Stomach (tissue), 4 donors: ENCODE data around the gene CFAP97D1.

Source experiments
- EP300 ChIP-seq: sonication (generic); formaldehyde crosslinking; IDR thresholded peaks from one replicate; pipeline ENCODE4 v1.6.1; 2017; ENCODE audit warnings: antibody characterized with exemption
- POLR2A ChIP-seq, 4 donors: fragments of 450-650 bp; IDR thresholded peaks; one replicate each; pipeline ENCODE4 v1.6.1; 2016; ENCODE audit warnings: antibody characterized with exemption in 4 of 4, control low read depth in 2 of 4, mild to moderate bottlenecking in 1 of 4, moderate library complexity in 1 of 4
- TF ChIP-seq, protein P1 (sequence below), 7 experiments: fragments of 450-650 bp in 4 of 7; fragments of 200-600 bp in 3 of 7; sonication (generic) in 3 of 7; IDR thresholded peaks; one replicate each; pipeline ENCODE4 v1.5.1; 2016 to 2019; ENCODE audit warnings: antibody characterized with exemption in 7 of 7, control low read depth in 2 of 7, mild to moderate bottlenecking in 1 of 7

DNA sequence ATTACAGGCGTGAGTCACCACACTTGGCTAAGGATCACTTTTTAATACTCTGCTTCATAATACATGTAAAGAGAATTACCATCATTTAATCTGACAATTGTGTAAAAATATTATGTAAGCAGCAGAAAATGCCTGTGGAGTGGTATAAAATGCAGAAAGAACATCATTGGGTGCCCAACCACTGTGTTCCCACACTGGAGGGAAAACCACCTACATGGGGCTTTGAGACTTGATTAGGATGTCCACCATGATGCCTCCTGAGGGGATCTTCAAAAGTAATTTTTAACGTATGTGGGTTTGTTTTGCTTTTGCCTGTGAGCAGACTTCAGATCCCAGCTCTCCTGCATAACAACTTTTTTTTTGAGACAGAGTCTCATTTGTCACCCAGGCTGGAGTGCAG lies 18.8 kb downstream of the CFAP97D1 start:
- TF ChIP-seq, protein P1, sequence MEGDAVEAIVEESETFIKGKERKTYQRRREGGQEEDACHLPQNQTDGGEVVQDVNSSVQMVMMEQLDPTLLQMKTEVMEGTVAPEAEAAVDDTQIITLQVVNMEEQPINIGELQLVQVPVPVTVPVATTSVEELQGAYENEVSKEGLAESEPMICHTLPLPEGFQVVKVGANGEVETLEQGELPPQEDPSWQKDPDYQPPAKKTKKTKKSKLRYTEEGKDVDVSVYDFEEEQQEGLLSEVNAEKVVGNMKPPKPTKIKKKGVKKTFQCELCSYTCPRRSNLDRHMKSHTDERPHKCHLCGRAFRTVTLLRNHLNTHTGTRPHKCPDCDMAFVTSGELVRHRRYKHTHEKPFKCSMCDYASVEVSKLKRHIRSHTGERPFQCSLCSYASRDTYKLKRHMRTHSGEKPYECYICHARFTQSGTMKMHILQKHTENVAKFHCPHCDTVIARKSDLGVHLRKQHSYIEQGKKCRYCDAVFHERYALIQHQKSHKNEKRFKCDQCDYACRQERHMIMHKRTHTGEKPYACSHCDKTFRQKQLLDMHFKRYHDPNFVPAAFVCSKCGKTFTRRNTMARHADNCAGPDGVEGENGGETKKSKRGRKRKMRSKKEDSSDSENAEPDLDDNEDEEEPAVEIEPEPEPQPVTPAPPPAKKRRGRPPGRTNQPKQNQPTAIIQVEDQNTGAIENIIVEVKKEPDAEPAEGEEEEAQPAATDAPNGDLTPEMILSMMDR (IDR thresholded peaks at IDR 0.05) = no peak
- no peak for TF ChIP-seq POLR2A (IDR thresholded peaks at IDR 0.05)
- TF ChIP-seq EP300 = no peak
